Measurements from ENCODE around the gene TBX6. TPM values are rescaled to one million over a fixed set of nuclear protein-coding genes. Genes with fewer than 3 reads are reported as not detected.

The TBX6 gene
- total and polyA plus RNA-seq, 2 donors (not counting 3 experiments of a cell fraction or from before 2014, with no cell fraction given) = 0.40 to 0.60 TPM

GRCh38 chr16:30110661-30111060, 18.9 kb upstream of the TBX6 start:
- POLR2A ChIA-PET = interaction anchor here (0.6 to 0.7 kb wide), 2 partner anchors 14 to 408 kb away, joined by 7 to 8 read pairs; no protein-coding TSS in a partner anchor
- Histone ChIP-seq H3K4me3 (replicated peaks in 1 of 3; ENCODE audit: insufficient read depth in 1 of 3, low read depth in 1 of 3, low read length in 3 of 3) (no peak overlapping the region), H3K36me3 (ENCODE audit: control insufficient read depth in 2 of 2, extremely low read depth in 1 of 2, insufficient read depth in 2 of 2, low read length in 2 of 2) (peaks cover 7 to 40% of the 10 kb centered on the region in 2 experiments), H3K9me1 (replicated peaks; ENCODE audit: control insufficient read depth, extremely low read depth, insufficient read depth, low read length) (no peaks in the 10 kb centered on the region), H3K9me3 (replicated peaks; ENCODE audit: control insufficient read depth, insufficient read depth, low read length) (no peaks in the 10 kb centered on the region), H2AFZ (ENCODE audit: low read depth, low read length) (no peak overlapping the region), H3K27me3 (ENCODE audit: control insufficient read depth in 2 of 2, insufficient read depth in 2 of 2, low read length in 2 of 2) (no peaks in the 10 kb centered on the region), H3K79me2 (ENCODE audit: control insufficient read depth, insufficient read depth, low read length) (no peaks in the 10 kb centered on the region), H3K27ac (ENCODE audit: insufficient read depth, low read depth, low read length) (no peak overlapping the region), H3K4me2 (ENCODE audit: insufficient read depth, low read length) (no peak overlapping the region), H4K20me1 (replicated peaks; ENCODE audit: control insufficient read depth, extremely low read depth, insufficient read depth, low read length) (no peaks in the 10 kb centered on the region), H3K4me1 (ENCODE audit: control insufficient read depth, extremely low read depth, insufficient read depth, low read length) (no peaks in the 10 kb centered on the region), H3K9ac (replicated peaks; ENCODE audit: extremely low read depth, insufficient read depth, low read length) (no peak overlapping the region)
- DNase-seq (ENCODE audit: low read depth, low spot score) (no peak), FAIRE-seq (peak; percentile 8)
- dilution Hi-C loops (cut with MboI; ENCODE audit: extremely low pct_ligation_motif_present, low sequenced_read_pairs) = no loop called here
- BruUV-seq (replicated peaks) = no TSS peak
- no peak for TF ChIP-seq CTCF (IDR thresholded peaks at IDR 0.05; ENCODE audit: extremely low read depth in 1 of 2, insufficient read depth in 1 of 2, low read depth in 1 of 2, low read length in 2 of 2)
- TF ChIP-seq MYC (IDR thresholded peaks at IDR 0.05; ENCODE audit: low read depth, low read length) = no peak
- intact Hi-C loops (cut with micrococcal nuclease) = no loop called here
- CTCF ChIA-PET = interaction anchor here (0.8 to 6.2 kb wide), 2 partner anchors 18 to 307 kb away, joined by 3 to 52 read pairs; partner anchors contain the start of gene TBX6

- no peaks in the 10 kb centered on the region for H3K27me3 ChIP-seq (ENCODE audit: control insufficient read depth in 2 of 2, insufficient read depth in 2 of 2, low read length in 2 of 2)
- no TSS peak for BruUV-seq (replicated peaks)
- no peak for TF ChIP-seq GATA2 (IDR thresholded peaks at IDR 0.05; ENCODE audit: insufficient read depth, insufficient read length, low read depth, low read length)
- TF ChIP-seq EZH2 (IDR thresholded peaks at IDR 0.05; ENCODE audit: borderline replicate concordance, low read depth, low read length, severe bottlenecking) = no peak
- no peak for TF ChIP-seq JUN (IDR thresholded peaks at IDR 0.05; ENCODE audit: borderline replicate concordance, insufficient read depth, insufficient read length, low read depth)
- TF ChIP-seq MYC (IDR thresholded peaks at IDR 0.05; ENCODE audit: low read depth, low read length) = no peak
- TF ChIP-seq CTCF (IDR thresholded peaks at IDR 0.05; ENCODE audit: extremely low read depth in 1 of 2, insufficient read depth in 1 of 2, low read depth in 1 of 2, low read length in 2 of 2) = no peak
- TF ChIP-seq FOS (IDR thresholded peaks at IDR 0.05; ENCODE audit: borderline replicate concordance, insufficient read depth, low read length) = no peak
- no peak for DNase-seq (ENCODE audit: low read depth, low spot score)
- no peaks in the 10 kb centered on the region for H3K79me2 ChIP-seq (ENCODE audit: control insufficient read depth, insufficient read depth, low read length)
- H3K4me3 ChIP-seq (replicated peaks in 1 of 3; ENCODE audit: insufficient read depth in 1 of 3, low read depth in 1 of 3, low read length in 3 of 3) = no peak overlapping the region
- no peak overlapping the region for H3K9ac ChIP-seq (replicated peaks; ENCODE audit: extremely low read depth, insufficient read depth, low read length)
- H3K36me3 ChIP-seq (ENCODE audit: control insufficient read depth in 2 of 2, extremely low read depth in 1 of 2, insufficient read depth in 2 of 2, low read length in 2 of 2) = peaks cover 7 to 39% of the 10 kb centered on the region in 2 experiments
- ChIA-PET CTCF (interaction anchor here (0.7 to 6.2 kb wide), 2 partner anchors 9 to 16 kb away, joined by 3 to 52 read pairs; partner anchors contain the start of gene TBX6), POLR2A (no interaction called here)
- intact Hi-C loops (cut with micrococcal nuclease) = no loop called here
- H3K9me3 ChIP-seq (replicated peaks; ENCODE audit: control insufficient read depth, insufficient read depth, low read length) = no peaks in the 10 kb centered on the region
- no peak overlapping the region for H3K4me2 ChIP-seq (ENCODE audit: insufficient read depth, low read length)
- no peaks in the 10 kb centered on the region for H3K4me1 ChIP-seq (ENCODE audit: control insufficient read depth, extremely low read depth, insufficient read depth, low read length)
- H3K27ac ChIP-seq (ENCODE audit: insufficient read depth, low read depth, low read length) = no peak overlapping the region
- H4K20me1 ChIP-seq (replicated peaks; ENCODE audit: control insufficient read depth, extremely low read depth, insufficient read depth, low read length) = no peaks in the 10 kb centered on the region
- no peak overlapping the region for H2AFZ ChIP-seq (ENCODE audit: low read depth, low read length)
- H3K9me1 ChIP-seq (replicated peaks; ENCODE audit: control insufficient read depth, extremely low read depth, insufficient read depth, low read length) = no peaks in the 10 kb centered on the region
- no peak for FAIRE-seq
- dilution Hi-C loops (cut with MboI; ENCODE audit: extremely low pct_ligation_motif_present, low sequenced_read_pairs) = no loop called here
Observed at GRCh38 chr16:30108059-30108850, 16.5 kb upstream of the TBX6 start.
